Neural progenitor cell (in vitro differentiated cells): ENCODE results near the gene TBL1X. TPM values are rescaled to one million over a fixed set of nuclear protein-coding genes. Genes with fewer than 3 reads are reported as not detected.

ENCODE experiments used
- DNase-seq: peaks from one replicate; pipeline ENCODE4 v3.0.0-alpha.2; 2016; ENCODE audit warnings: low spot score
- H2AFZ ChIP-seq: fragments of 200-600 bp; sonication (generic); replicated peaks from 2 replicates; pipeline ENCODE4 v1.6.1; 2016; ENCODE audit warnings: antibody characterized with exemption
- H3F3A ChIP-seq: fragments of 200-600 bp; sonication (generic); 2 replicates; pipeline ENCODE4 v1.6.1; 2016; ENCODE audit warnings: antibody characterized with exemption, low read depth
- H3K27ac ChIP-seq: fragments of 200-600 bp; sonication (generic); 2 replicates; pipeline ENCODE4 v1.5.1; 2016; ENCODE audit warnings: mild to moderate bottlenecking
- H3K27me3 ChIP-seq: fragments of 200-600 bp; sonication (generic); 2 replicates; pipeline ENCODE4 v1.6.1; 2016; ENCODE audit warnings: mild to moderate bottlenecking, moderate library complexity
- H3K36me3 ChIP-seq: fragments of 200-600 bp; sonication (generic); 2 replicates; pipeline ENCODE4 v1.5.1; 2016
- H3K4me1 ChIP-seq: fragments of 200-600 bp; sonication (generic); 2 replicates; pipeline ENCODE4 v1.6.1; 2016; ENCODE audit warnings: mixed run types
- H3K4me2 ChIP-seq: fragments of 200-600 bp; sonication (generic); 2 replicates; pipeline ENCODE4 v1.6.1; 2016
- H3K4me3 ChIP-seq: fragments of 200-600 bp; sonication (generic); 2 replicates; pipeline ENCODE4 v1.5.1; 2016
- H3K79me2 ChIP-seq: fragments of 200-600 bp; sonication (generic); 2 replicates; pipeline ENCODE4 v1.6.1; 2016; ENCODE audit warnings: low read depth
- H3K9ac ChIP-seq: fragments of 200-600 bp; sonication (generic); 2 replicates; pipeline ENCODE4 v1.6.1; 2016
- H3K9me3 ChIP-seq: fragments of 200-600 bp; sonication (generic); 2 replicates; pipeline ENCODE4 v1.5.1; 2016; ENCODE audit warnings: low read depth
- H4K20me1 ChIP-seq: fragments of 200-600 bp; sonication (generic); 2 replicates; pipeline ENCODE4 v1.6.1; 2016; ENCODE audit warnings: low read depth
- H3K27ac Mint-ChIP-seq: 3 replicates; pipeline ENCODE4 v1.8.0; 2021; ENCODE audit warnings: mixed read lengths
- H3K27me3 Mint-ChIP-seq: 2 replicates; pipeline ENCODE4 v1.8.0; 2022; ENCODE audit warnings: low read depth, mild to moderate bottlenecking, inconsistent platforms, moderate library complexity, mixed read lengths; ENCODE audit not compliant: insufficient read depth
- H3K36me3 Mint-ChIP-seq: 3 replicates; pipeline ENCODE4 v1.8.0; 2021; ENCODE audit warnings: mixed read lengths
- H3K4me1 Mint-ChIP-seq: 3 replicates; pipeline ENCODE4 v1.8.0; 2021; ENCODE audit warnings: mixed read lengths
- H3K4me3 Mint-ChIP-seq: 3 replicates; pipeline ENCODE4 v1.8.0; 2021; ENCODE audit warnings: mild to moderate bottlenecking, moderate library complexity, mixed read lengths
- H3K9me3 Mint-ChIP-seq: 3 replicates; pipeline ENCODE4 v1.8.0; 2020; ENCODE audit warnings: mixed read lengths
- CTCF ChIP-seq: fragments of 200-600 bp; sonication (generic); IDR thresholded peaks from 2 replicates; pipeline ENCODE4 v1.5.1; 2017; ENCODE audit warnings: antibody characterized with exemption, mild to moderate bottlenecking
- EZH2 ChIP-seq: fragments of 200-600 bp; sonication (generic); IDR thresholded peaks from 2 replicates; pipeline ENCODE4 v1.6.1; 2017; ENCODE audit warnings: antibody characterized with exemption, mild to moderate bottlenecking, moderate library complexity
- EZH2phosphoT487 ChIP-seq: fragments of 200-600 bp; sonication (generic); IDR thresholded peaks from 2 replicates; pipeline ENCODE4 v1.6.1; 2017; ENCODE audit warnings: antibody characterized with exemption
- total RNA-seq: library from RNA; depleted of rRNA; stranded (reverse); fragments of >200 nt; gene quantifications from 2 replicates; pipeline ENCODE4 v1.2.3, GENCODE V29; 2015; ENCODE audit warnings: low replicate concordance

The TBL1X gene
- total RNA-seq, 1 donor from 2014 or later: 35.7 TPM

- Mint-ChIP-seq H3K9me3 (peaks cover 5% of the 10 kb centered on the region), H3K4me1 (no peaks in the 10 kb centered on the region), H3K27me3 (peaks cover 2% of the 10 kb centered on the region), H3K36me3 (peaks cover 11% of the 10 kb centered on the region), H3K27ac (no peak overlapping the region), H3K4me3 (no peak overlapping the region)
- H2AFZ ChIP-seq: no peak overlapping the region
- TF ChIP-seq EZH2phosphoT487 (no peak), EZH2 (no peak), CTCF (no peak)
- H3K27me3 ChIP-seq: no peaks in the 10 kb centered on the region
- no peaks in the 10 kb centered on the region for H3F3A ChIP-seq
- H3K9ac ChIP-seq: no peak overlapping the region
- H4K20me1 ChIP-seq: peaks cover 9% of the 10 kb centered on the region
- no peaks in the 10 kb centered on the region for H3K36me3 ChIP-seq
- no peak overlapping the region for H3K4me3 ChIP-seq
- no peak overlapping the region for H3K27ac ChIP-seq
- H3K79me2 ChIP-seq: peaks cover 43% of the 10 kb centered on the region
- DNase-seq: no peak
- H3K9me3 ChIP-seq: no peaks in the 10 kb centered on the region
- H3K4me2 ChIP-seq: no peak overlapping the region
- no peaks in the 10 kb centered on the region for H3K4me1 ChIP-seq
These were observed 101.3 kb downstream of the TBL1X start for GRCh38 chrX:9566150-9566621.

GRCh38 chrX:9569876-9570301 is 105.0 kb downstream of the TBL1X start:
- peaks cover 53% of the 10 kb centered on the region for H3K79me2 ChIP-seq
- no peak overlapping the region for H3K27ac ChIP-seq
- no peak overlapping the region for H3K4me2 ChIP-seq
- peaks cover 18% of the 10 kb centered on the region for H3K4me1 Mint-ChIP-seq
- no peaks in the 10 kb centered on the region for H3F3A ChIP-seq
- no peaks in the 10 kb centered on the region for H3K27me3 Mint-ChIP-seq
- peaks cover 7% of the 10 kb centered on the region for H4K20me1 ChIP-seq
- no peak overlapping the region for H3K27ac Mint-ChIP-seq
- peaks cover 6% of the 10 kb centered on the region for H3K9me3 Mint-ChIP-seq
- H3K4me1 ChIP-seq: peaks cover 20% of the 10 kb centered on the region
- no peaks in the 10 kb centered on the region for H3K27me3 ChIP-seq
- no peak overlapping the region for H3K4me3 ChIP-seq
- no peak overlapping the region for H2AFZ ChIP-seq
- no peak overlapping the region for H3K4me3 Mint-ChIP-seq
- TF ChIP-seq CTCF (no peak), EZH2 (no peak), EZH2phosphoT487 (no peak)
- no peak for DNase-seq
- peaks cover 9% of the 10 kb centered on the region for H3K36me3 Mint-ChIP-seq
- H3K9ac ChIP-seq: no peak overlapping the region
- H3K36me3 ChIP-seq: no peaks in the 10 kb centered on the region
- no peaks in the 10 kb centered on the region for H3K9me3 ChIP-seq

- H3F3A ChIP-seq: no peaks in the 10 kb centered on the region
- DNase-seq: peak; percentile 5
- no peaks in the 10 kb centered on the region for H3K36me3 ChIP-seq
- H3K27ac ChIP-seq: no peak overlapping the region
- H3K36me3 Mint-ChIP-seq: peaks cover 16% of the 10 kb centered on the region
- H3K4me1 Mint-ChIP-seq: peaks cover 18% of the 10 kb centered on the region
- H3K9ac ChIP-seq: no peak overlapping the region
- H3K4me1 ChIP-seq: peaks cover 20% of the 10 kb centered on the region
- peaks cover 40% of the 10 kb centered on the region for H3K79me2 ChIP-seq
- H3K9me3 Mint-ChIP-seq: peaks cover 13% of the 10 kb centered on the region
- H3K27me3 ChIP-seq: no peaks in the 10 kb centered on the region
- H4K20me1 ChIP-seq: peaks cover 9% of the 10 kb centered on the region
- H2AFZ ChIP-seq: no peak overlapping the region
- no peak for TF ChIP-seq EZH2phosphoT487
- TF ChIP-seq EZH2: no peak
- TF ChIP-seq CTCF: no peak
- H3K9me3 ChIP-seq: no peaks in the 10 kb centered on the region
- H3K4me3 Mint-ChIP-seq: no peak overlapping the region
- H3K27ac Mint-ChIP-seq: no peak overlapping the region
- H3K4me3 ChIP-seq: no peak overlapping the region
- H3K27me3 Mint-ChIP-seq: peaks cover 2% of the 10 kb centered on the region
- peak overlapping the region; percentile 49 for H3K4me2 ChIP-seq
These were observed 108.6 kb downstream of the TBL1X start for GRCh38 chrX:9573282-9574106.
